HG02973 (cell line): ENCODE results near the gene WNT3.

Source experiments
- ATAC-seq: cut with Tn5 transposase; IDR thresholded peaks from one replicate; pipeline ENCODE4 v1.9.1; 2021; ENCODE audit warnings: moderate library complexity; ENCODE audit not compliant: unreplicated experiment

WNT3 gene

DNA sequence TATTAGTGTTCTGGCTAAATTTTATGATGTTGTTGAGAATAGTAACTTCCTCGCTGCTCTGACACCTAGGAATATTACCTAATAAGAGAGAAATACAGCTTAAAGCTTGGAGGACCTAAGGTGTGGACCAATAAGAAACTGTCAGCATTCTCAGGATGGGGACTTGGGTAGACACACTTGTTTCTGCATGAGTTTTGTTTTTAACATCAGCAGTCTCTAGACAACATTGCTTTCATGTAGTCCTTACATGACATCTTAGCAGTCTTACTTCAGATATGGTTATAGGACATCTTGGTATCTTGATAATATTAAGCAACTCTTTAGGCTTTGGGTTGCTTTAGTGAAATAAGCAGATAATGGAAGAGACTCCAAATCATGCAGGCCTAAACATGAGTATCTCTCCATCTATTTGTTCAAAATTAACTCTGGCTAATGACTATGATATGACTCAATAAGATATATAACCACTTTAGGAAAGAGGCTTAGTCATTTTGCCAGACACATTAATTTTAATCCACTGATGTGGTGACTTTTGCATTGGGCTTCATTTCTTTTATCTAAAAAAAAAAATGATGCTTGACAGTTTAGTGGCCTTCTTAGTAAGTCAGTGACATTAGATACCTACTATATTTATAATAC is 84.5 kb downstream of the WNT3 start:
- no peak for ATAC-seq

DNA sequence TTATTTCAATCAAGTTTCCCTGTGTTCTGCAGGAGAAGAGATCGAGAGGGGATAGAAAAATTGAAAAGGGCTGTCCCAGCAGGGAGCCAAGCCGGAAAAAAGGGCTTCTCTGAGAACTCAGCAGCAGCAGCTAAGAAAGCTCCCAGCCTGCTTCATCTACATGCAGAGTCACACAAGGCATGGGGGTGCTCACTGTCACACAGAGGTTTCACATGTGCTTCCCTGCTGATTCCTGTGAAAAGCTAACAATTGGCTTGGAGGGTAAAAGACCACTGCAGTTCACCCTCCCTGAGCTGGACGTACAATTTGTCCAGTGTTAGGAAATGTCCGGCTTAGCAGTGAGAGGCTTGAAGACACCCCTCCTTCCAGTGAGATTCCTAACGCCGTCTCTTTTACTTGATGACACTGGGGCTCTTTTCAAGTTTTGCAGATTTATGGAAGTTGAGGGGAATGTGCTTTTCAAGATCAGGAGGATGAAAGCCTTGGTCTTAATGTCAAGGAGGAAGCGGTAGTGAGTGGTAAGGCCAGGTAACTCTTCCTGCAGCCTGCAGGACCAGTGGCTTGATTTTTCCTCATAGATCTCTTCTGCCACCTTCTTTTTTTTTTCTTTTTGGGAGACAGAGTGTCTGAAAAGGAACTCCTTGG is 85.6 kb downstream of the WNT3 start:
- ATAC-seq = no peak

DNA sequence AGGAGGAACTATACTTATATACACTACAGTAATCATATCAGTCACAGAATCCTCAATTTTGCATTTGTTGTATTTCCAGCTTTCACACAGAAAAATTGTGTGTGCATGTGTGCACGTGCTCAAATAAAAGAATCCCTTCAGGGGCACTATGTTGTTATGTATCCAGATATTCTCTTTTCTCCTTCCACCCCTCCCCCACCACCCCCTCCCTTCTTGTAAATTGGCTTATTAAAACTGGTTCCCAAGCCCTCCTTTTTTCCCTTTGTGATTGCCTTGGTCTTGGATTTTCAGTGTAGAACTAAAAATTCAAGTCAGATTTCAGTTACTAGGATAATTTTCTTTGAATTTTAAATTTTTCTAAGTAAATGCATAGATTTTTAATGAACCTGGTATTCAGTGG is 86.3 kb downstream of the WNT3 start:
- no peak for ATAC-seq

DNA sequence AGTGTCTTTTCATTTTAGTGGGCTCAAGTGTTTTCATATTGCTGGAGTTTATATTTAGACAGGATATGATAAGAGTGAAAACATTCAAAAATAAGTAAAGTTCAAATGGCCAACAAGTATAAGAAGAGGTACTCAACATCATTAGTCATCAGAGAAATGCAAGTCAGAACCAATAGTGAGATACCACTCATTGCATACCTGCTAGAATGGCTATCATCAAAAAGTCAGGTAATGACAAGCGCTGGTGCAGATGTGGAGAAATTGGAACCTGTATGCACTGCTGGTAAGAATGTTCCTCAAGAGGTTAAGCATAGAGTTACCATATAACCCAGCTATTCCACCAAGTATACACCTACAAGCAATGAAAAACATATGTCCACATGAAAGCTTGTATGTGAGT is 87.8 kb downstream of the WNT3 start:
- ATAC-seq = no peak

DNA sequence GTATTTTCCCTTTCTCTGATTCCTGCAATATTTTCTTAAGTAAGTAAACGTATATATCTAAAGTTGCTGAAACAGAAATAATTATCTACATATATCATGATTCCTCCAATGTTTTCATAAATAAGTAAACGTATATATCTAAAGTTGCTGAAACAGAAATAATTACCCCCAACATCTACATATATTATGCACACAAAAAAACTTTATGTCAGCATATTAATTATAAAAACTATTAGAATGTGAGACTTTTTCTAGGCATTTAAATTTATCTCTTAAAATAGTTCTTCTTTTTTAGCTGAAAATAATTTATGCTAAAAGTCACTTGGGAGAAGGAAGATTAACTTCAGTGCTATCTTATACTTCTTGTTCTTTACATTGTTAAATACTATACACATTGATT is 88.5 kb downstream of the WNT3 start:
- ATAC-seq = no peak

DNA sequence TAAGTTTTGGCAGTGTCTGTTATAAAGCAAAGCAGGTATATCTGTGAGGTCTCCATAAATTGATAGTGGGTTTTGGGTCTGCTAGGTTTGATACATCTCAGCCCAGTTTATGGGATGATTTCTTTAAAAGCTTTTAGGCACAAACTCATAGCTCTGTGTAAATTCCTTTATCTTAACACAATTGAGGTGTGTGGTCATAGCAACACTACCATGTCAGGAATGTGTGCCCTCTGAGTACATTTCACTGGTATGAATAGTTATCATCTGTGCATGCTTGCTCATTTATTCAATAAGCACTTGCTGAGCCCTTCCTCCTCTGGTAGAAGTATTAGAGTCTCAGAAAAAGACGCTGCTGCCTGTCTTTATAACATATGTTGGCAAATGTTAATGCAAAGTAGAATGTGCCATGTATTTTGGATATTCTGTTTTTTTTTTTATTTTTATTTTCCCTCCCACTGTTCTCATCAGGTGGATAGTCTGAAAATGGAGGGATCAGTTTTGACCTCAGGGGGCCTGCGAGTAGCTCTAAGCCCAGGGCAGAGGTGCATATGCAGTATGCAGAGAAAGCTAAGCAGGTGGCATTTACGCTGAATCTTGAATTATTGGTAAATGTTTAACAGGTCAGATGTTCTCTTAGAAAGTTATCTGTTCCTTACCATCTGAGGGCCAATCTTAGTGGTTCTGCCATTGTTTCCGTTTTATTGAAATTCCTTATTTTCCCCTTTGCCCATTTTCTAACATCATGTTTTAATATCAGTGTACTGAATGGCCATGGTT is 90.7 kb downstream of the WNT3 start:
- no peak for ATAC-seq

DNA sequence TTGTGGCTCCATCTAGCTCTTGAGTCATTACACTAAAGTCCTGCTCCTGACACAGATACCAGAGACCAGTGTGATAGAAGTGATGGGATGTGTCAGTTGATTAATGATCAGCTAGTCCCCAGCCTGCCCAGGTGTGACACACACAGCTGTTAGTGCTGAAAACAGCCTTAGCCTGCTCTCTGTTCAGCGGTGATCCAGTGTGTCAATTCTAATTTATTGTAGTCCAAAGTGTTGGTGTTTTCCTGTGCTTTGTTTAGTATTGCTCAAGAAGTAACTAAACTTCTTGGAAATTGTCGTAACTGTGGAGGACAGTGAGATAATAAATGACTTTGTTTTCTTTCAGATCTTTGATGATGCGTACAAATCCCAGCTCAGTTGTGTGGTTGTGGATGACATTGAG is 92.3 kb downstream of the WNT3 start:
- no peak for ATAC-seq

DNA sequence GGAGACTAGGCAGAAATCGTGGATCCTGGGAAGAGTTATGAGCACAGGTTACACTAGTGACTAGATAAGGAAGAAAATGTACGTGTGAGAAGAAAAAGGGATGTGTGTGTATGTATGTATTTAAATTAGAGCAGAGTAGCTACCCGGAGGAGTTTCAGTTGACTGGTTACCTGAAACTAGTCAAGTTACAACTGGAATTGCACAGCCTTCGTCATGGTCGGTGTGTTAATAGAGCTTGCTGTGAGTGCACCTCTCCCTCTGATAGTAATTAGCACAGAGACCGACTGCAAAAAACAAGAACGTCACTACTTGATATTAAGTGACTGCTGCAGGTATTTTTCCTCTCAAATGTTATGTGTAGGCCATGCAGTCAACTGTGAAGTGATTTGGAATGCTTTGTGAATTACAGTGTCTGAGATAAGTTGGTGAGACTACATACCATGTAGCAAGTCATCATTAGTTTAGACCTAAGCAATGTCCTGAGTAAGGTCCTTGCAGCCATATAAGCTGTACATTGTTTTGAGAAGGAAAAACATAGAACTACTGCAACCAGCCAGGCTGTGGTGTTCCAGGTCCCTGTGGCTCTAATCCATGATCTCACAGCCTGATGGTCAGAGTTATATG is 95.7 kb downstream of the WNT3 start:
- no peak for ATAC-seq

DNA sequence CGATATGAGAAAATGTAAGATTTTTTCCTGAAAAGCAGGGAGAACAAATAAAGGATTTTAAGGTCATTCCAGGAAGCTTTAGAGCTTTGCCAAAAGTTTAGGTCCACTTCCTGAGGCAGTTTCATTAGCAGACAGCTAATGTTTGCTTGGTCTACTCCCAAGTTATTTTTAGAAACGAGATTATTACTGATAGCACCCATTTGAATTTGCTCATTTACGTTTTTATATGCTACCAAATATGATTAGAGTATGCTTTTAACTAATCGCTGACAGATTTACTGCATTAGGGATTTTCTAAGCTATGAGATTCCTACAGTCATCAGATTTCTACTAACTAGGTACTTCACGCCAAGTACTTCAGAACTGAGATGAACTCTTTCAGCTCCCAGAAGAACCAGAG is 98.1 kb downstream of the WNT3 start:
- ATAC-seq = no peak

DNA sequence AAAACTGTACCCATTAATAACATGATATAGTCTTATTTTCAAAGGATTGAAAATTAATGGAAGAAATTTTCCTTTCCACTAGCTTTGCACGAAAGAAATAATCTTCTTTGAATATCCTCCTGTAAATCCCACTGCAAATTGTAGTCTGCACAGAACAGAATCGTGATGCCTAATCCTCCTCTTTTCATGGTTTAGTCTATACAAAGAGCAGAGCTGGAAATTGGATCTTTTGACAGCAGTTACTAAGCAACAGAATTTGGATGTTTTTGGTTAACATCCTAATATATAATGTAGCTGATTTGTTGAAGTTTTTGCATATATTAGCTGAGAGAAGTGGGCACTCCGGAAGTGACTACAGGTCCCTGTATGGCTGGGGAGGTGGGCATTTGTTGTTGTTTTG is 98.6 kb downstream of the WNT3 start:
- no peak for ATAC-seq

DNA sequence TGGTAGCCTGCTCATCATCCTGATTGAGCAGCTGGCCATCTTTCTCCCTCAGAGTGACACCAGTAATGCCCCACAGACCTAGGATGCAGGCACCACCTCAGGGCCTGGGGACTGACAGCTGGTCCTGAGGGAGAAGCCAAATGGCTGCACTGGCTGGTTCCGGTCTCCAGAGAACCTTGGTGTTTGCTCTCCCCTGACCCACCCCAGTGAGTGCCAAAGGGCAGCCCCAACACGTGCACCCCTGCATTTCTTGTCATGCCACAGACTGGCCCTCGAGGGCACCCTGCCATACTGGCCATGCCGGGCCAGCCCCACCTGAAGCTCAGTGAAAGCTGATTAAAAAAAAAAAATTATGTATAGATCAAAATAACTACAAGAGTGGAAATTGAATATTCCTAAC is 100.5 kb downstream of the WNT3 start:
- no peak for ATAC-seq
